ENCODE data around the gene CLEC20A.

DNA sequence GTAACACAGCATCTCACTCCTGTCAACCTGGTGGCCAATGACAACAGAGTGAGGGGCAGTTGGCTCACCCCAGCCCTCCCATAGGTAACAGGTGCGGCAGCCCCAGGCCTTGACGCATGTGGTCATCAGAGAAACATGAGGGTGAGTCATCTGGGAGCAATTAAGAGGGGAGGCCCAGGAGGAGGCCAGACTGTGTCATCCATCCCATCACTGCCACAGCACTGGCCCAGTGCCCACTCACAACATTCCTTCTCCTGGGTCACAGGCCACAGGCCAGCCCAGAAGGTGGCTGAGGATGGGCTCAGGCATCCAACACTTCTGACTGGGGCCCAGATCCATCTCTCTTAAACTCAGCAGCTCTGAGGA is 33.3 kb upstream of the CLEC20A start:
- TF ChIP-seq, protein P1, sequence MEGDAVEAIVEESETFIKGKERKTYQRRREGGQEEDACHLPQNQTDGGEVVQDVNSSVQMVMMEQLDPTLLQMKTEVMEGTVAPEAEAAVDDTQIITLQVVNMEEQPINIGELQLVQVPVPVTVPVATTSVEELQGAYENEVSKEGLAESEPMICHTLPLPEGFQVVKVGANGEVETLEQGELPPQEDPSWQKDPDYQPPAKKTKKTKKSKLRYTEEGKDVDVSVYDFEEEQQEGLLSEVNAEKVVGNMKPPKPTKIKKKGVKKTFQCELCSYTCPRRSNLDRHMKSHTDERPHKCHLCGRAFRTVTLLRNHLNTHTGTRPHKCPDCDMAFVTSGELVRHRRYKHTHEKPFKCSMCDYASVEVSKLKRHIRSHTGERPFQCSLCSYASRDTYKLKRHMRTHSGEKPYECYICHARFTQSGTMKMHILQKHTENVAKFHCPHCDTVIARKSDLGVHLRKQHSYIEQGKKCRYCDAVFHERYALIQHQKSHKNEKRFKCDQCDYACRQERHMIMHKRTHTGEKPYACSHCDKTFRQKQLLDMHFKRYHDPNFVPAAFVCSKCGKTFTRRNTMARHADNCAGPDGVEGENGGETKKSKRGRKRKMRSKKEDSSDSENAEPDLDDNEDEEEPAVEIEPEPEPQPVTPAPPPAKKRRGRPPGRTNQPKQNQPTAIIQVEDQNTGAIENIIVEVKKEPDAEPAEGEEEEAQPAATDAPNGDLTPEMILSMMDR (IDR thresholded peaks at IDR 0.05), result no peak
- TF ChIP-seq EZH2 (IDR thresholded peaks at IDR 0.05; ENCODE audit: borderline replicate concordance, insufficient read depth, low read depth, low read length, poor library complexity, severe bottlenecking), result no peak
